HPDE6-E6E7 (cell line): ENCODE data around the gene KRTAP5-4.
"Not testable (repeated sequence)": the region's sequence is repeated elsewhere in the genome, so short reads cannot be mapped to it uniquely, and the experiment has no call there.

Experiments
- DNase-seq: peaks from one replicate; pipeline ENCODE4 v3.0.0; 2011; ENCODE audit warnings: missing footprints; ENCODE audit errors: extremely low spot score

Gene KRTAP5-4, protein sequence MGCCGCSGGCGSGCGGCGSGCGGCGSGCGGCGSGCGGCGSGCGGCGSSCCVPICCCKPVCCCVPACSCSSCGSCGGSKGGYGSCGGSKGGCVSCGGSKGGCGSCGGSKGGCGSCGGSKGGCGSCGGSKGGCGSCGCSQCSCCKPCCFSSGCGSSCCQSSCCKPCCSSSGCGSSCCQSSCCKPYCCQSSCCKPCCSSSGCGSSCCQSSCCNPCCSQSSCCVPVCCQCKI

DNA sequence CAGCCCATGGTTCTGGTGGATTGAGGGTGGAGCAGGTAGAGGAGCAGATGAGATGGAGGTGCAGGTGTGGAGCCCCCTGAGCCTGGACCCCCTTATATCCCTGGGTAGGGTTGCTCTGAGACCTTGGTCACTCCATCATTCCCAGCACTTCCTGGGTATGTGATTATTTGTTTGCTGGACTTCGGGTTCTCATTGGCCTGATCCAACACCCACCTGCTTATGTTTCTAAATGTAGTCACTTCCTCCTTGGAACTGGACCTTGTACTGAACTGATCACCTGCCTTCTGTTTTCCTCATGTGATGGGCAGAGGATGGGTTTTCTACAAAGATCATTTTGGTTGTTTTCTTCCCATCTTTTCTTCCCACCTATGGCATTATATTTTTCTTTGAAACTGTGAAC, at the start of gene KRTAP5-4:
Gene KRTAP5-4, minus strand, starts transcription at position 53 of the 400 bp plus-strand sequence. Its CDS starts 45 bp downstream, at position 8.
- no peak for DNase-seq

DNA sequence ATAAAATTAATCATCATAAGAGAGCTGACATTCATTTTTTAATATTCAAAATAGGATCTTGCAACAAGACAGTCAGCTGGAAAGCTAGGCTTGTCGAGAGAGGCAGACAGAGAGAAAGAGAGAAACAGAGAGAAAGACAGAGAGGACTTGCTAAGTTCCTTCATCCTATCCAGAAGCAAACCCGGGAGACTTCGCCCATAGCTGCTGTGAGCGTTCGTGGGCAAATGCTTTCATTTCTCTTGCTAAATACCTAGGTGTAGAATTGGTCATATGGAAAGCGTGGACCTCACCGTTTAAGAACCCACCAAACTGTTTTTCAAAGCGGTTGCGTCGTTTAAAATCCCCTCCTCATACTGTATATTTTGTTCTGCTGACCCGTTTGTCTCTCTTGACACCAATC, 49.7 kb upstream of the KRTAP5-4 start:
- DNase-seq, result no peak

DNA sequence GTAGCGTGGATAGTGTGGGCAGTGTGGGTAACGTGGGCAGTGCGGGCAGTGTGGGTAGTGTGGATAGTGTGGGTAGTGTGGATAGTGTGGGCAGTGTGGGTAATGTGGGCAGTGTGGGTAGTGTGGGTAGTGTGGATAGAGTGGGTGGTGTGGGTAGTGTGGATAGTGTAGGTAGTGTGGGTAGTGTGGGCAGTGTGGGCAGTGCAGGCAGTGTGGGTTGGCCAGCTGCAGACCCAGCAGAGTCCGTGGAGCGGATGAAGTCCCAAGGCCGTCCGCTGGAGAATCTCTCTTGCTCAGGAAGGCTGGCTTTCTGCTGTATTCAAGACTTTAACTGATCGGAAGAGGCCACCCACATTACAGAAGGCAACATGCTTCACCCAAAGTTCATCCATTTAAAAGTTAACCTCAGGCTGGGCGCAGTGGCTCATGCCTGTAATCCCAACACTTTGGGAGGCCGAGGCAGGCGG, 49.0 kb upstream of the KRTAP5-4 start:
- DNase-seq, result no peak

DNA sequence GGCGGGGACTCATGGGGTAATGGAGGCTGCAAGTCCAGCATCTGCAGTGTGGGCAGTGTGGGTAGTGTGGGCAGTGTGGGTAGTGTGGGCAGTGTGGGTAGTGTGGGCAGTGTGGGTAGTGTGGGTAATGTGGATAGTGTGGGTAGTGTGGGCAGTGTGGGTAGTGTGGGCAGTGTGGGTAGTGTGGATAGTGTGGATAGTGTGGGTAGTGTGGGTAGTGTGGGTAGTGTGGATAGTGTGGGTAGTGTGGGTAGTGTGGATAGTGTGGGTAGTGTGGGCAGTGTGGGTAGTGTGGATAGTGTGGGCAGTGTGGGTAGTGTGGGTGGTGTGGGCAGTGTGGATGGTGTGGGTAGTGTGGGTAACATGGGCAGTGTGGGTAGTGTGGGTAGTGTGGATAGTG, 48.5 kb upstream of the KRTAP5-4 start:
- not testable (repeated sequence) for DNase-seq

DNA sequence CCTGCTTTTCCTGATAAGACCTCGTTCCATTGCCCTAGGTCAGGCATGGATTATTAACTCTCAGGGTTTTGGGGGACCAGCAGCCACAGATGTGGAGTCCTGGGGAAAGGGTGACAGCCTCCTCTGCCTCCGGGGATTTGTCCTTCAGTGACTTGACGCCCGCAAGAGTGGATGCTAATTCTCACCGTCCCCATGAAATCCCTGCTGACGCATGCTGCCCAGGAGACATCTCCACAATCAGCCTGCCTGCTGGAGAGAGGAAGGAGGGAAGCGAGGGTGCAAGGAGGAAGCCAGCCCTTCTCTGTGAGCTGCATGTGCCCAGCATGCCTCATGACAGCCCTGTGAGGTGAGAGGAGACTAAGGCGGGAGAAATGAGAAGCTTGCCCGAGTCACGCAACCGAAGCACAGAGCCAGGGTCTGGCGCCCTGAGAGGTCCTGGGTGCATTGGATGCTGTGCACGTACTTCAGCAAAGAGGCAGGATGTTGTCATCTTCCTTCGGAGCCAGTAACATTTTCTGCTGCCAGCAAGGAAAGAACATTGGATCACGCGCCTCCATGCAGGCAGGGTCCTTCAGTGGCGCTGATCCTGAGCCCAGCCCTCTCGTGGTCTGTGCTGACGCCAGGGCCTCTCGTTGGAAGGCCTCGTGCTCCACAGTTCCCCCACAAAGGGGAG, 47.7 kb upstream of the KRTAP5-4 start:
- DNase-seq, result no peak

DNA sequence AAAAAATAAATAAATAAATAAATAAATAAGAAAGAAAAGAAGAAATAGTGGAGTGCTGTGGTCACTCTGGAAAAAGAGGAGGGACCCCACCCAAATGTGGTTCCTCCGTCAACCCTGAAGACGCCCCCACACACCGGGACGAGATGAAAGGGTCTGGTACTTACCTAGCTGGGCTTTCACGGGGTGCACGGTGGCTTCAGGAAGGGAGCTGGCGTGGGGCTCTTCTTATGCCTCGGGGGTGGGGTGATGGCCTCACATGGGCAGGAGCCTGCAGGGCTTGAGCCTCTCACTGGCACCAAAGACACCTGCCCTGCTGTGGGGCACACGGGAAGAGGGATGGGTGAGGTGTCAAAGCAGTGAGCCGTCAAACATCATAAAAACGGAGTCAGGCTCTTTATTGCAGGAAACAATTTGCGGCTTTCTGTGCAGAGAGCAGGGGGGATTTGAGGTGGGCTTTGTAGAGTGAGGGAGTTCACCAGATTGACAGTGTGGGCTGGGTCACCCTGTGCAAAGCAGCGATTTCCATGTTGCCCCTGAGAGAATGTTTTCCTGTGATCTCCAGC, 47.1 kb upstream of the KRTAP5-4 start:
- DNase-seq, result no peak

DNA sequence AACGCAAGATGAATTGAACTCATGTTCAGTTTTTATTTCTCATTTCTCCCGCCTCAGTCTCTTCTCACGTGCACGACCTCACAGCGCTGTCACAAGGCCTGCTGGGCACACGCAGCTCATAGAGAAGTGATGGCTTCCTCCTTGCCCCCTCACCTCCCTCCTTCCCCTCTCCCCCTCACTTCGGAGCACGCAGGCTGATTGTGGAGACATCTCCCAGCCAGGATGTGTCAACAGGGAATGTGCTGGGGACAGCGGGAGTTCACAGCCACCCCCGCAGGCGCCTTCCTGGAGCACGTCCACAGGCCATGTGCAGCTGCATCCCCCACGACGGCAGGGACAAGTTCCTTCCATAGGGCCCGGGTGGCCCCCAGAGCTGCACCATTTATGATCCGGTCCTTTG, 46.0 kb upstream of the KRTAP5-4 start:
- DNase-seq, result no peak

DNA sequence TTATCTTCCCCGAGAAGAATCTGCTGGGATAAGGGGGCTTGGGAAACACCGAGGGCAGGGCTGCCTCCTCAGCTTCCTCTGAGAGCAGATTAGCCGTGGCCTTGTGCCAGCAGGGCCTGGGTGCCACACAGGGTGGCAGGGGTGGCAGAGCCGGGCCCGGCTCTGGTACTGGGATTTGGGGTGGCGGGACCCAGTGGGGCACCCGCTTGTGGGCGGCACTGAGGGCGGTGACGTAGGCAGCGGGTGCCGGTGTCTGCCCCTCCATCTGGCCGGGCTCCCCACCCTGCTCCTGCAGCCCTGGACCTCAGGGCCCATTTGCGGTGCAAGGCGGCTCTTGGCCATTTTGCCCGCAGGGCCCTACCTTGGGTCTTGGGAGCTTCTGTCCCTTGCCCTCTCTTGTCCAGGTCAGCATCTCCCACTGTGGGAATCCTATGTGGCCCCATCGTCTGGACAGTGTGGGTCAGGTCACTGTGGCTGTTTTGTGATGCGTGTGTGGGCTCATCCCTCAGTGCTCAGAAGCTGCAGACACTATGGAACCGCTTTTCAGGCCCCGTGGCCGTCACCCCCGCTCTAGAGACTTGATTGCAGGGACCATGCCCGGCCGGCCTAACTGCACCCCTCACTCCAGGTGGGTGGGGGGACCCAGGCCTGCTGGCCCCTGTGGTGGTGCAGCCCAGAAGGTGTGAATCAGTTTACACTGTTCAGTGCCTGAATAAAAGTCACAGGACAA, 45.3 kb upstream of the KRTAP5-4 start:
- no peak for DNase-seq

DNA sequence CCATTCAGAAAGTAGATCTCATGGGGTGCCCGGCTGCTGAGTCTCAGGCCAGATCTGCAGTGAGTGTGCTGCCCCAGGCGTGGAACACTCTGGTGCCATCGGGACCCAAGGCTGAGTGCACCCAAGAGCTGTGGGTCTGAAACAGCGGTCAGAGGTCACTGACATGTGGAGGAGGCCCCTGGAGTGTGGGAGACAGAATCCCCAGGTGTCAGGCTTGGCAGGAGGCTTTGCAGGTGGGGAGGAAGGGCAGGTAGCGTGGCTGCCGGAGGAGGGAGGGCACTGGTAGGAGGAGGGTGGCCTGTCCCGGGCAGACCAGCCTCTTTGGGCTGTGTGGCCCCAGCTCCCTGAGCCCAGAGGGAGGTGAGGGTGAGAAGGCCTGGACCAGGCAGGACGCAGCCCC, 43.4 kb upstream of the KRTAP5-4 start:
- DNase-seq, result no peak

DNA sequence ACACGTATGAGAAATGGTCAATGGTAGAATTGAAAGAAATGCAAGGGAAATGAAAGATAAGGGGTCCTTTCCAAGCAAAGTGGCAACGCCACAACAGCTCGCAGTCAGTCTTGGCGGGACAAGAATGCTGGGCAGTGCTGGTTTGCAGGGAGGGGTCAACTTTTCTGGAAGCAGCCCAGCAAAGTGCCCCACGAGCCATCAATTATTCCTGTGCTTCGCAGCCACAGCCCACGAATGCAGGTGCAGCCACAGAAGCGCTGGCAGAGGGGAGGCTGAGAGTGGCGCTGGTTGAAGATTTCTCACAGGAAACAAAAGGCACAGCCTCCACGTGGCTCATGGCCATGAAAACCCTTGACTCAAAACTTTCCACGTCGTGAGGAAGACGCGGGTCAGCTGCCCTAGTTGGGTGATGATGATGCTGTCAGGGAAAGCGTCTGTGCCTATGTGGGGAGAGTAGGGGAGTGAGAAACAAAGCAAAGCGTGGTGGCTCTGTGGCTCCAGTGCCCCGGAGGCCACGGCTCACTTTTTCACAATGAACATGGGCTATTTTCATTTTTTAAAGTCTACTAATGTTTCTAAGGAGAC, 40.9 kb upstream of the KRTAP5-4 start:
- DNase-seq, result not testable (repeated sequence)

DNA sequence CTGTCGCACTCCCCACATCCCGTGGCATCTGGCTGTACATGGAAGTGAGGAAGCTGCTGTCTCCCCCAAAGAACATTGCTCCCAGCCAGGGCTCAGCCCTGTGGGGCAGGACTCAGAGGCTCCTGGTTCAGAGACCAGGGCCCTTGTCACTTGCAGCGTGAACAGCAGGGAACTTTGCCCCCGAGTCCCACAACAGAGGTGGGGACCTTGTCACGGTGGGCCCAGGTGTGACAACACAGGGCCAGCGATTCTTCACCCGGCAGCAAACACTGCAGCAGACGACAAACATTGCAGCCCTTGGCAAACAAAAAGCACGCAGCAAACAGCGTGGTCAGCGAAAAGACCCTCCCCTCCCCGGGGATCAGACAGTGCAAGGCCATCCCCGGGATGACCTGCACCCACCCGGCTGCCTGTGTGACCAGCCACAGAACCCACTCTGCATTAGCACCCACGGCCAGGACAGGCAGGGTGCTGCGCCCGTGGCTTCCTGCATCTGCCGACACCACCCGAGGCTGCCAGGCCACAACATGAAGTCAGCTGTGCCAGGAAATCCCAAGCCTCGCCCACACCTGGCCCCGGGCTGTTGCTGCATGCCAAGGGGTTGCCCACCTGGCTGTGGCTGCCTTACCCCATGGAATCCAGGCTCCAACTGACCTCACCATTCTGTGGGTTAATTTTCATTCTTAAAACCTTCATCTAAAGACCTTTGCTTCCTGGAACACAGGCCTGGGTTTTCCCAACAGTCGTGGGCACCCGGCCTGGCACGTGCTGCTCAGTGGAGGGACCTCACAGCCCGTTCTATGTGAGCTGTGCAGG, 39.7 kb upstream of the KRTAP5-4 start:
- not testable (repeated sequence) for DNase-seq

DNA sequence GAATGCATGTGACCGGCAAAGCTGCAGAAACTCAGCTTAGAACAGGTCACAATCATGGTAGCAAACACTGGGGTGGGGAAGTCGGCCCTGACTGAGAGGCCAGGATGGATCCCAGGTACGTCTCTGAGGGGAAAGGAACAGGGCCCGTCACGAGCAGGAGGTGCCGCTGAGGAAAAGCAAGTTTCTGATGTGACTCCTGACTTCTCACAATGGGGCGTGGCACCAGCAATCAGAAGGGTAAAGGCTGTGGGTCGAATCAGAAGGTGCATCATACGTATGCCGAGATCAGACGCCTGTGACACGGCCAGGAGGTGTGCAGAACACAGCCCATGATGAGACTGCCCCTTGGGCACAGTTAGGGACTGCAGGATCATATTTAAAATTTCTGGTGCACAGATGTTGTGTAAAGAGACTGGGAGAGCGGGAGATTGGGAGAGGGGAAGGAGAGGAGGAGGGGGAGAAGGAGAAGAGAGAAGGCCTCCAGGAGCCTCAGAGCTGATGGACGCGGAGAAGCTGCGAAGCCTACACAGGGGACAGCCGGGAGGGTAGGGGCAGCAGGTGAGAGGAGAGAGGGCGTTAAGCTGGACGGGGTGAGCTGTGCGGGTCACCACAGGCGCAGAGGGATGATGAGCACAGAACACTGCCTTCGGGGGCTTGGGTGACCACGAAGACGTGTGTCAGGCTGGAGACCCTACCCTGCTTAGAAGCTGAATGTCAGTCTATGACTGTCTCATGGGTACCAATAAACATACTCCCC, 38.4 kb upstream of the KRTAP5-4 start:
- no peak for DNase-seq

DNA sequence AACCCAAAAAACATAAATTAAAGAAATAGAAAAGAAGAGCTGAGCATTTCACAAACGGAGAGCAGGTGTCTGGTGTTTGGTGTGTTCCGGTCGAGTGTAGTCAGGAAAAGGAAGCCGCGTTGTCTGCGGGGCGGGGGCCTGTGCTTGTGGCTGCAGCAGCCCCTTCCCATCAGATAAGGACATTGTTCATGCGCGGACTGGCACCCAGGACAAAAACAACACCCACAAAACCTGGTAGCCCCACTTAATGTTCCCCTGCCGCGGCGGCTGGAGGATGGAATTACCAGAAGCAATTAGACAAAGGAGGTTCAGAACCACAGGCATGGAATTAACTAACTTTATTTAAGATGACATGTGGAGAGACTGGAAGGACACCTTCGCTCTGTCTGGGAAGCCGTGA, 37.6 kb upstream of the KRTAP5-4 start:
- no peak for DNase-seq

DNA sequence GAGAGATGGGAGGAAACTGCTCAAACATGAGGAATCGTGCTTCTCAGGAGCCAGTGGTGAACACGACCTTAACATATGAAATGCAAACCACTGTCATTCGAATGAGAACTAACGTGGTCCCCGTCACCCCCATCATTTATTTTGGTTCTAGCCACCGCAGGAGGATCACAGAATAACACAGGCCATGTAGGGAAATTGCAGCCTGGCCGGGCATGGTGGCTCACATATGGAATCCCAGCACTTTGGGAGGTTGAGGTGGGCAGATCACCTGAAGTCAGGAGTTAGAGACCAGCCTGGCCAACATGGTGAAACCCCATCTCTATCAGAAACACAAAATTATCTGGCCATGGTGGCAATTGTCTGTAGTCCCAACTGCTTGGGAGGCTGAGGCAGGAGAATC, 34.7 kb upstream of the KRTAP5-4 start:
- no peak for DNase-seq

DNA sequence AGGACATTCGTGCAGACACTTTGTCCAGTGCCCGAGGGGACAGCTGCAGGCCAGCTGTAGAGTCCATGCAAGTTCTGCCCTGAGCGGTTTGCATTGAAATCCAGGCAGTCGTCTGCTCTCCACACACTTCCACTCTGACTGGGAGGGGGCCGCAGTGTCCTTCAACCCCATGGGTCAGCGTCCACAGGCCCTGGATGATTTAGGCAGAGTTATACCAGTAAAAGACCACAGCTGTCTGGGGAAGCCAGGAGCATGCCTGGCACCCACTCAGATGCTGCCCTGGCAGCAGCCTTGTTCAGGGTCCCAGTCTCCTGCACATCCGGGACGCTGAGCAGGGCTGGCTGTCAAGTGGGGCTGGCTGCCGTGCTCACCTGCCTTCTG, 34.1 kb upstream of the KRTAP5-4 start:
- no peak for DNase-seq

DNA sequence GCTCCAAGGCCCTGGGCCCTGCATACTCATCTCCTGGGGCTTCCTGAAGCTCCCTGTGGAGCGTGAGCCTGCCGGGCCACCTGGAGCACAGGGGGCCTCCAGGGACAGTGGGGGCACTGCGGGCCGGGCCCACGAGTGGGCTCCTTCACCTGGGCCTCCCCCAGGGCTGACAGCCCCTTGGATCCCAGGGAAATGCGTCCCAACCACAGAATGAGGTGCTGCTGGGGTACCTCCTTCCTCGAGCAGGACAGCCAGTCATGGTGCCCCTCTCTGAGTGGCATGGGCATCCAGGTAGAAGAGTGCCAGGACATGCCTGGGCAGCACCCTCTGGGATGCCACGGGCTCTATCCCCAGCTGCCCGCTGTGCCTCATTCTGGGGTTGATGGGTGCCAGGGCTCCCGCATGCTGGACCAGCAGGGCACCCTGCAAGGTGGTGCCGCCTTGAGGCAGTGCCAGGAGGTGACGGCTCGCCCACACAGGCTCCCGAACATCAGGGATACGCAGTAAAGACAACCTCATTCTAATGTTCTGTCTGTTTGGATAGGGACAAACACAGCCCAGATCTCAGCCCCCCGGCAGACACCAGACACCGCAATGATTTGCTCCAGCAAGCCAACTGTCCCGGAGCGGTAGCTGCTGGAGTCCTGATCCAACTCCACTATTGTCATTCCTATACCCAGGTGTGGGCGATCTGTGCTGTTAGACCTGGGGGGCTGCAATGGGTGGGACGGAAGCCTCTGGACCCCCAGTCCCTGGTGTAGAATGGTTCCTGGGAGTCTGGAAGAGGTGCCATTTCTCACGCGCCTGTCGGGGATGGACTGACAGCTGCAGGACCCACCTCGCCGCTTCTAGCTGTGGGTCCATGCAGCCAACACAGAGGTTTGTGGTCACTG, 33.5 kb upstream of the KRTAP5-4 start:
- DNase-seq, result no peak

DNA sequence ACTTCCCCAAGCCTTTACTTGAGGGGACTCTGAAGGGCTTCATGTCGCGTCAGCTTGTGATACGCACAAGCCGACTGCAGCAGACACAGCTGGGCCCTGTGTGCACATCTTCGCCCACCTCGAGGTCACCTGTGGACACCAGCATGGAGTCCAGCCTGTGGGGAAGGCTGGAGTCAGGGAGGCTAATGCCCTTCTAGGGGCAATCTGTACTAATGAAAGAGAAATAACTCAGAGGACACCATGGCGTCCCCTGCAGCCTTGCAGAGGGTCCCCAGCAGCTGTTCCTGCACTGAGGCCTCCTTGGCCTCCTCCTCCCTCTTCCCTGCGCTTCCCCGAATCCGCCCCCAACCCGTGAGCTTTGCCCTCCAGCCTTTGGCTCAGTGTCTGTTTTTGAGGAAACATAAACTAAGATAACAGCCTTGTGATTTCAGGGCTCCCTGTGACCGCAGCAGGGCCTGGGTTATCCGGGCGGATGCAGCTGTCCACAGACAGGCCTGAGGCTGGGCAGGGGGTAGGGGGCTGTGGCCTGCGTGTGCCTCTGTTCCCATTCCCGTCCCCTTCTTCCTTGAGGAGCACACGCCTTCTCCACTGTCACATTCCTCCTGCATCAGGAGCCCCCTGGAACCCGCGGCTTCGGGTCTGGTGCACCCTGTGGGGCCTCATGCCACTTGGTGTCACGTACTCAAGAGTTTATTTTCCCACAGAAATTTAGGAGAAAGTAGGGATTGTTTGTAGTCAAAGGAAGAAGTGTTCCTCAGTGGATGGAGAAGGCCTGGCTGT, 32.6 kb upstream of the KRTAP5-4 start:
- DNase-seq, result no peak

DNA sequence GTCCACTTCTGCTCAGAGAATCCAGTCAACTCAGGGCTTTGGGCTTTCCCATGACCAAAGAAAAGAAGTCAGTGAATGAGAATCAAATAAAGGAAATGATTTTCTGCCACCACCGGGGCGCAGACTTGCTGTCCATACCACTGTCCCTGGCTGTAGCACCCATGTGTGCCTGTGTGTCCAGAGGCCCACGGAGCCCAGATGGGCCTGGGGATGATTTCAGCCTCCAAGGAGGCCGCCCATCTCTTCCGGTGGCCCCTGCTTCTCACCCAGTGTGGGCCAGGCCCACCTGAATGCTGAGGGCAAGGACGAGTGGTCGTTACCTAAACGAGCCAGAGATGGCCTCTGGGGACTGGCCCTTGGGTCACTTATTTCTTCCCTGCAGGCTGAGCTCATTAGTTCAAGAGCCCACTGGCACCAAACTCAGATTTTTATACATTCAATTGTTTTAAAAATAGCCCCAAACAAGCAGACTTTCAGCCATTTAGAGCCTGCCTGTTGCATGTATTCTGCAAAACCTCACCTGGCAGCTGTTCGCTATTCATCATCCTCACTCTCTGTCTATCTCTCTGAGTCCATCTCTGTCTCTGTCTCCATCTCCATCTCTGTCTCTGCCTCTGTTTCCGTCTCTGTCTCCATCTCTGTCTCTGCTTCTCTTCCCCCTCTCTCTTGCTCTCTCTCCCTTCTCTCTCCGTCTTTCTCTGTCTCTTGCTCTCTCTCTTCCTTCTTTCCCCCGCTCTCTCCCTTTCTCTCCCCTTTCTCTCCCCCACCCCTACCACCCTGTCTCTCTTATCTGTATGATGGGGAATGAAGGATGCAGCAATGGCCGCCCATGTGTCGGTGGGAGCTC, 31.8 kb upstream of the KRTAP5-4 start:
- no peak for DNase-seq
